DOHH2 (cell line): ENCODE measurements around the gene SPINT2.

ENCODE experiments used
- H3F3A ChIP-seq: fragments of 200-600 bp; sonication (generic), shearing (Covaris generic); 2 replicates; pipeline ENCODE4 v1.6.0; 2016; ENCODE audit warnings: antibody characterized with exemption, mild to moderate bottlenecking; ENCODE audit not compliant: control insufficient read depth, insufficient read depth
- H3K27ac ChIP-seq: fragments of 200-600 bp; sonication (generic); 2 replicates; pipeline ENCODE4 v1.5.1; 2014; ENCODE audit warnings: low read depth, mild to moderate bottlenecking, low read length, moderate library complexity
- H3K27me3 ChIP-seq: fragments of 200-600 bp; sonication (generic); 2 replicates; pipeline ENCODE4 v1.6.1; 2014; ENCODE audit warnings: mild to moderate bottlenecking, low read length, mixed read lengths; ENCODE audit not compliant: control insufficient read depth
- H3K36me3 ChIP-seq: fragments of 200-600 bp; sonication (generic); 2 replicates; pipeline ENCODE4 v1.6.1; 2014; ENCODE audit warnings: mild to moderate bottlenecking, low read length, moderate library complexity, mixed read lengths; ENCODE audit not compliant: control insufficient read depth
- H3K4me1 ChIP-seq: fragments of 200-600 bp; sonication (generic); 2 replicates; pipeline ENCODE4 v1.6.1; 2014; ENCODE audit warnings: mild to moderate bottlenecking, low read length, mixed read lengths; ENCODE audit not compliant: control insufficient read depth
- H3K4me2 ChIP-seq: fragments of 200-600 bp; sonication (generic); 2 replicates; pipeline ENCODE4 v1.6.0; 2014; ENCODE audit warnings: mild to moderate bottlenecking, low read length, moderate library complexity
- H3K4me3 ChIP-seq: fragments of 200-600 bp; sonication (generic); 2 replicates; pipeline ENCODE4 v1.5.1; 2014; ENCODE audit warnings: mild to moderate bottlenecking, low read length, mixed read lengths
- H3K79me2 ChIP-seq: fragments of 200-600 bp; sonication (generic); 2 replicates; pipeline ENCODE4 v1.6.1; 2014; ENCODE audit warnings: mild to moderate bottlenecking, low read length, mixed read lengths; ENCODE audit not compliant: control insufficient read depth
- H3K9me2 ChIP-seq: fragments of 200-600 bp; sonication (generic); replicated peaks from 2 replicates; pipeline ENCODE4 v1.6.1; 2014; ENCODE audit warnings: mild to moderate bottlenecking, low read length, mixed read lengths; ENCODE audit not compliant: control insufficient read depth
- H3K9me3 ChIP-seq: fragments of 200-600 bp; sonication (generic); 2 replicates; pipeline ENCODE4 v1.6.1; 2014; ENCODE audit warnings: antibody characterized with exemption, low read length, mixed read lengths; ENCODE audit not compliant: control insufficient read depth, insufficient read depth
- H4K20me1 ChIP-seq: fragments of 200-600 bp; sonication (generic); 2 replicates; pipeline ENCODE4 v1.6.0; 2014; ENCODE audit warnings: low read depth, mild to moderate bottlenecking, antibody characterized with exemption, low read length, moderate library complexity; ENCODE audit not compliant: control insufficient read depth, insufficient read depth
- EZH2phosphoT487 ChIP-seq: fragments of 200-600 bp; sonication (generic); IDR thresholded peaks from 2 replicates; pipeline ENCODE4 v1.6.1; 2017; ENCODE audit warnings: borderline replicate concordance, mild to moderate bottlenecking, antibody characterized with exemption, low read length, moderate library complexity, mixed read lengths
- TF ChIP-seq, protein P1 (sequence below): fragments of 200-600 bp; sonication (generic); IDR thresholded peaks from one replicate; pipeline ENCODE4 v1.5.1; 2014; ENCODE audit warnings: antibody characterized with exemption, mild to moderate bottlenecking, low read depth, low read length; ENCODE audit not compliant: poor library complexity, severe bottlenecking

The SPINT2 gene

DNA sequence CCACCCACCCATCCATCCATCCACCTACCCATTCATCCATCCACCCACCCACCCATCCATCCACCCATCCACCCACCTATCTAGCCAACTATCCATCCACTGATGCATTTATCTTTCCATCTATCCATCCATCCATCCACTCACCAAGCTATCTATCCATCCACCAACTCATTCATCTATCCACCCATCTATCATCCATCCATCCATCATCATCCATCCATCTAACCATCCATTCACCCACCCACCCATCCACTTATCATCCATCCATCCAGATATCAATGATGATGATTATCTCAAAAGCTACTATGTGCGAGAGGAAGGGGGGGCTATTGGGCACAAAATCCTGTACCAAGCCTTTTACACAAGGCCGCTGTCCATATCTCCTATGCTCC, 45.9 kb downstream of the SPINT2 start:
- H4K20me1 ChIP-seq, result no peaks in the 10 kb centered on the region
- H3K4me1 ChIP-seq, result peaks cover 22% of the 10 kb centered on the region

DNA sequence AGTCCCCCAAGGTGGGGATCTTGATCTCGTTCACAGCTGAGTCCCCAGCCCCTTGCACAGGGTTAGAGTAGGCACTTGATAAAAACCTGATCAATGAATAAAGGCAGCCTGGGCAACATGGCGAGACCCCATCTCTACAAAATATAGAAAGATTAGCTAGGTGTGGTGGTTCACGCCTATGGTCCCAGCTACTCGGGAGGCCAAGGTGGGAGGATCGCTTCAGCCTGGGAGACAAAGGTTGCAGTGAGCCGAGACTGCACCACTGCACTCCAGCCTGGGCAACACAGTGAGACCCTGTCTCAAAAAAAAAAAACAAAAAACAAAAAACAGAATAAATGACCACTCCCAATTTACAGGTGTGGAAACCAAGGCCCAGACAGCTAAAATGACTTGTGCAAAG, 46.6 kb downstream of the SPINT2 start:
- H3K4me1 ChIP-seq, result peaks cover 23% of the 10 kb centered on the region
- no peaks in the 10 kb centered on the region for H3K9me3 ChIP-seq
- H3K27me3 ChIP-seq, result no peaks in the 10 kb centered on the region
- H3K79me2 ChIP-seq, result peaks cover 33% of the 10 kb centered on the region
- H3K9me2 ChIP-seq, result no peaks in the 10 kb centered on the region
- H3K4me3 ChIP-seq, result no peak overlapping the region
- no peak overlapping the region for H3K27ac ChIP-seq
- no peak overlapping the region for H3K4me2 ChIP-seq
- H3F3A ChIP-seq, result no peaks in the 10 kb centered on the region
- H3K36me3 ChIP-seq, result peaks cover 4% of the 10 kb centered on the region; the same call in 1 of the 2 replicates
- H4K20me1 ChIP-seq, result no peaks in the 10 kb centered on the region
- TF ChIP-seq, protein P1, sequence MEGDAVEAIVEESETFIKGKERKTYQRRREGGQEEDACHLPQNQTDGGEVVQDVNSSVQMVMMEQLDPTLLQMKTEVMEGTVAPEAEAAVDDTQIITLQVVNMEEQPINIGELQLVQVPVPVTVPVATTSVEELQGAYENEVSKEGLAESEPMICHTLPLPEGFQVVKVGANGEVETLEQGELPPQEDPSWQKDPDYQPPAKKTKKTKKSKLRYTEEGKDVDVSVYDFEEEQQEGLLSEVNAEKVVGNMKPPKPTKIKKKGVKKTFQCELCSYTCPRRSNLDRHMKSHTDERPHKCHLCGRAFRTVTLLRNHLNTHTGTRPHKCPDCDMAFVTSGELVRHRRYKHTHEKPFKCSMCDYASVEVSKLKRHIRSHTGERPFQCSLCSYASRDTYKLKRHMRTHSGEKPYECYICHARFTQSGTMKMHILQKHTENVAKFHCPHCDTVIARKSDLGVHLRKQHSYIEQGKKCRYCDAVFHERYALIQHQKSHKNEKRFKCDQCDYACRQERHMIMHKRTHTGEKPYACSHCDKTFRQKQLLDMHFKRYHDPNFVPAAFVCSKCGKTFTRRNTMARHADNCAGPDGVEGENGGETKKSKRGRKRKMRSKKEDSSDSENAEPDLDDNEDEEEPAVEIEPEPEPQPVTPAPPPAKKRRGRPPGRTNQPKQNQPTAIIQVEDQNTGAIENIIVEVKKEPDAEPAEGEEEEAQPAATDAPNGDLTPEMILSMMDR, result no peak
- no peak for TF ChIP-seq EZH2phosphoT487

More for the DNA sequence above, 45.9 kb downstream of the SPINT2 start:
- no peaks in the 10 kb centered on the region for H3K9me2 ChIP-seq
- H3K27ac ChIP-seq, result no peak overlapping the region
- H3K4me3 ChIP-seq, result no peak overlapping the region
- H3K9me3 ChIP-seq, result no peaks in the 10 kb centered on the region
- no peak for TF ChIP-seq EZH2phosphoT487
- TF ChIP-seq, protein P1, result no peak
- peaks cover 4% of the 10 kb centered on the region; the same call in 1 of the 2 replicates for H3K36me3 ChIP-seq
- no peaks in the 10 kb centered on the region for H3K27me3 ChIP-seq
- peaks cover 29% of the 10 kb centered on the region for H3K79me2 ChIP-seq
- no peaks in the 10 kb centered on the region for H3F3A ChIP-seq
- no peak overlapping the region for H3K4me2 ChIP-seq

DNA sequence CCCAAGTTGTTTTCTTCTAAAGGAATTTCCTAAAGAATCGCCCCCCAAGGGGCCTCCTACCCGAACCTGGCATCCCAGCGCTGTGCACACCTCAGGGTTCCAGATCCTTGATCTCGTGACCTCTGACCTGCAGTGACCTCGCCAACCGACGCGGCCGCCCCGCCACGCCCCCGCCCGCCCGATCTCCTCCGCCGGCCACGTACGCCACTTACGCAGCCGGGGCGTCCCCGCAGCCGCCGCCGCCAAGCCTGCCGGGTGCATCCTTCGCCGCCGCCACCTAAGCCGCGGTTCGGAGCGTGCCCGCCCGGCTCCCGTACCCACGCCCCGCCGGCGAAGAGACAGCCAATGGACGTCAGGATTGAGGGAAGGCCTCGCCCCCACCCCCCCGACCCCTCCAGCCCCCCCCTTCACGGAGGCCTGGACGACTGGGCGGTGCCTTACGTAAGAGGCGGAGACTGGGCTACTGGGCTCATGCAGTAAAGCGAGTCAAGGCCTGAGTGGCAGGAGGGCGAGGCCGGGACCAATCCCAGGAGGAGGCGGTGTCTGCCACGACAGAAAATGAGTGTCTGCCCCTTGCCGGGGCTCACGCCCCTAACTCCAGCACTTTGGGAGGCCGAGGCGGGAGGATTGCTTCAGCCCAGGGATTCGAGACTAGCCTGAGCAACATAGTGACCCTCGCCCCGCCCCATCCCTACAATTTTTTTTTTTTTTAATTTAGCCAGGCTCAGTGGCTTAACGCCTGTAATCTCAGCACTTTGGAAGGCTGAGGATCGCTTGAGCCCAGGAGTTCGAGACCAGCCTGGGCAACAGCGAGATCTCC, 51.5 kb downstream of the SPINT2 start, which contains the start of gene YIF1B:
Gene YIF1B, minus strand, starts transcription at position 291 of the 820 bp plus-strand sequence. Its CDS starts 30 bp downstream, at position 261.
- H4K20me1 ChIP-seq, result no peaks in the 10 kb centered on the region
- H3K4me2 ChIP-seq, result peak within 1 kb of the TSS; percentile 96
- H3K4me3 ChIP-seq, result peak within 1 kb of the TSS; percentile 83
- no peaks in the 10 kb centered on the region for H3K36me3 ChIP-seq
- H3K9me3 ChIP-seq, result no peaks in the 10 kb centered on the region
- no peaks in the 10 kb centered on the region for H3K9me2 ChIP-seq
- peak within 1 kb of the TSS; percentile 76 for H3K27ac ChIP-seq
- peaks cover 32% of the 10 kb centered on the region for H3K79me2 ChIP-seq
- no peaks in the 10 kb centered on the region for H3K27me3 ChIP-seq
- TF ChIP-seq EZH2phosphoT487, result no peak
- TF ChIP-seq, protein P1, result no peak
- peaks cover 9% of the 10 kb centered on the region for H3F3A ChIP-seq
- peaks cover 56% of the 10 kb centered on the region for H3K4me1 ChIP-seq
